Tibial nerve (tissue), 3 donors: ENCODE measurements around the gene SPRY4.

ENCODE experiments used
- CTCF ChIP-seq, 5 experiments: fragments of 200-600 bp in 3 of 5; fragments of 450-650 bp in 2 of 5; sonication (generic) in 3 of 5; IDR thresholded peaks; one replicate each; pipeline ENCODE4 v1.5.1; 2016 to 2019; ENCODE audit warnings: antibody characterized with exemption in 5 of 5, mild to moderate bottlenecking in 3 of 5, moderate library complexity in 2 of 5
- POLR2A ChIP-seq, 2 donors: fragments of 450-650 bp; IDR thresholded peaks; one replicate each; pipeline ENCODE4 v1.6.1; 2017; ENCODE audit warnings: antibody characterized with exemption in 2 of 2, mild to moderate bottlenecking in 2 of 2, moderate library complexity in 2 of 2

- TF ChIP-seq POLR2A (IDR thresholded peaks at IDR 0.05): no peak
- TF ChIP-seq CTCF (IDR thresholded peaks at IDR 0.05): no peak
Observed at GRCh38 chr5:142303565-142303964, 21.3 kb downstream of the SPRY4 start.
